Fibroblast of the aortic adventitia (primary cell): Measurements from ENCODE around the gene NUP160. TPM values are rescaled to one million over a fixed set of nuclear protein-coding genes. Genes with fewer than 3 reads are reported as not detected.
"Not testable (repeated sequence)": the region's sequence is repeated elsewhere in the genome, so short reads cannot be mapped to it uniquely, and the experiment has no call there.

Experiments
- DNase-seq: peaks from one replicate; pipeline ENCODE4 v3.0.0-alpha.2; 2010; ENCODE audit warnings: low read depth
- H3K4me3 ChIP-seq: 2 replicates; pipeline ENCODE4 v1.5.1; 2011; ENCODE audit warnings: low read depth, mild to moderate bottlenecking, control low read depth, low read length, moderate library complexity
- total RNA-seq: library from RNA; depleted of rRNA; stranded (reverse); fragments of >200 nt; gene quantifications from 2 replicates; pipeline ENCODE4 v1.2.3, GENCODE V29; 2012; ENCODE audit warnings: low replicate concordance
- TF ChIP-seq, protein P1 (sequence below): IDR thresholded peaks from 2 replicates; pipeline ENCODE4 v1.5.1; 2011; ENCODE audit warnings: mild to moderate bottlenecking, low read length, control low read depth, inconsistent platforms; ENCODE audit not compliant: insufficient read depth

Gene NUP160
- total RNA-seq, 1 donor, result 41.5 TPM

DNA sequence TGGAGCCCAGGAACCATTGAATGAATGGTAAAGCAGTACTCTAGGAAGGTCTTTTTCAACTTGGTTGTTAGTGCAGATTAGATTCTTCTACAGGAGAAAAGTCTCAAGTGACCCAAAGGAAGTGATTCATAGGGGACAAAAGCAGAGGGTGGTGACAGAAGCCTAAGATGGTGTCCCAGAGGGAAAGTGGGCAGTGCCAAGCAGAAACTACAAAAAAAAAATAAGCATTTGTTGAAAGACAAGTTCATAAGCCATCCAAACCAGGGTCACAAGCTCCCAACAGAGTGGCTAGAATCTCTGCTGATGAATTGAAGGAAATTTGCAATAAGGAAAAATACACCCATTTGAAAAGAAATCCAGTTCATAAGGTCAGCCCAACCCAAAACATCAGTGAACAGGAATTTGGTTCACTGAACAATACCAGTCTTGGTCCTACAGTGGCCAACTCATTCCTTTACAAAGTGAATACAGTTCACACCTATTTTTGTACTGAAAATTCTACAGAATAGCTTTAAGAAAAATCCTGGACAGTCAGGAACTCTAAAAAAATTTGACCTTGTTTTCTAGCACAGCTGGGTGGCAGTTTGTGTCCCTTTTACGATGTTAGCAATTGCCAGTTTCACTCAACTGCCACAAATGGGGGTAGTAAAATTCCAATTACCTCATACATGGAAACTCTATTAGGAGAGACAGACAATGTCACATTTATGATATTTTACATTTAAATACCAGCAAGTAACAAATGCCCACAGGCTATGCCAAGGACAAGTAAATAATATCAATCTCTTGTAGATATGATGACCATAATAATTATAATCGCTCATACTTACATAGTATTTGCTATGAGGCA is 21.6 kb upstream of the NUP160 start:
- no peak overlapping the region for H3K4me3 ChIP-seq
- TF ChIP-seq, protein P1, sequence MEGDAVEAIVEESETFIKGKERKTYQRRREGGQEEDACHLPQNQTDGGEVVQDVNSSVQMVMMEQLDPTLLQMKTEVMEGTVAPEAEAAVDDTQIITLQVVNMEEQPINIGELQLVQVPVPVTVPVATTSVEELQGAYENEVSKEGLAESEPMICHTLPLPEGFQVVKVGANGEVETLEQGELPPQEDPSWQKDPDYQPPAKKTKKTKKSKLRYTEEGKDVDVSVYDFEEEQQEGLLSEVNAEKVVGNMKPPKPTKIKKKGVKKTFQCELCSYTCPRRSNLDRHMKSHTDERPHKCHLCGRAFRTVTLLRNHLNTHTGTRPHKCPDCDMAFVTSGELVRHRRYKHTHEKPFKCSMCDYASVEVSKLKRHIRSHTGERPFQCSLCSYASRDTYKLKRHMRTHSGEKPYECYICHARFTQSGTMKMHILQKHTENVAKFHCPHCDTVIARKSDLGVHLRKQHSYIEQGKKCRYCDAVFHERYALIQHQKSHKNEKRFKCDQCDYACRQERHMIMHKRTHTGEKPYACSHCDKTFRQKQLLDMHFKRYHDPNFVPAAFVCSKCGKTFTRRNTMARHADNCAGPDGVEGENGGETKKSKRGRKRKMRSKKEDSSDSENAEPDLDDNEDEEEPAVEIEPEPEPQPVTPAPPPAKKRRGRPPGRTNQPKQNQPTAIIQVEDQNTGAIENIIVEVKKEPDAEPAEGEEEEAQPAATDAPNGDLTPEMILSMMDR, result no peak
- peak; percentile 51 for DNase-seq

DNA sequence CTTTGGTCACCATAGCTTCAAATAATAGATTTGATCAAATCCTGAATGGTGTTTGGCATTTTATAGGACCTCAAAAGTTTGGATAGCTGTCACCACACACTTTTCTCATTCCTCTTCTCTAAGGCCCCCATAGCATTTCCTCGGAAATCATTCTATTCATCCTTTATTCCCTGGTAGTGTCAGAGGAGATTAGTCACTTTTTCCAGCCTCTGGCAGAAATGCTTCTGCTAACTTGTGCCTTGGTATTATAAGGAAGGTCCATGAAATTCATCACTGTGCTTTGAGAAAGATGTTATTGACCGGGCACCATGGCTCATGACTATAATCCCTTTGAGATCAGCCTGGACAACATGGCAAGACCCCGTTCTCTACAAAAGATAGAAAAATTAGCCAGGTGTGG is 19.7 kb upstream of the NUP160 start:
- DNase-seq, result peak; percentile 38
- H3K4me3 ChIP-seq, result no peak overlapping the region
- TF ChIP-seq, protein P1, result no peak

DNA sequence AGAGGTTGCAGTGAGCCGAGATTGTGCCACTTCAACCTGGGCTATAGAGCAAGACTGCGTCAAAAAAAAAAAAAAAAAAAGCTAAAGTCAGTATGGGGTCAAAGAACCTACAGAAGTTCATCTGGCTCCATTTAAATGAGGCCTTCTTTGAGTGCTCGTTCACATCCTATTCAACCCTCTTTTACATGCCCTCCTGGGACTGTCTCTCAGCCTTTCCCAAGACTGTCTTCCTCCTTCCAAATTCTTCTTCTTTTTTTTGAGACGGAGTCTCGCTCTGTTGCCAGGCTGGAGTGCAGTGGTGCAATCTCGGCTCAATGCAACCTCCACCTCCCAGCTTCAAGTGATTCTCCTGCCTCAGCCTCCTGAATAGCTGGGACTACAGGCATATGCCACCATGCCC is 18.7 kb upstream of the NUP160 start:
- not testable (repeated sequence) for H3K4me3 ChIP-seq, DNase-seq

DNA sequence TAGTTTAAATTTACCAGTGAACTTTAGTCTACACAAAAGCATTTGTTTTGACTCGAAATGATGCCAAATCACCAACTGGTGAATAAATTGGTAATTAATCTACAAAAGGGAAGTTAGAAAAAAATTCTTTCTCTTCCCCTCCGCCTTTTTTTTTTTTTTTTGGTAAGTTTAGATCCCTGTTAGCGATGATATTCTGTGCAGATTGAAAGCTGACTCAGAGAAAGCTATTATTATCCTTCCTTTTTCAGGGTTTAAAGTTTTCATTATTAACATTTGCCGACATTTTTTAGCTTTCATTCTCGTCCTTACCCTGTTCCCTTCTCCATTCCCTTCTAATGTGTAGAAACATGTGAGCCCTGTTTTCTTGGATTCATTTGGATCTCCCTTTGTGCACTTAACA is 16.8 kb upstream of the NUP160 start:
- TF ChIP-seq, protein P1, result no peak
- no peak overlapping the region for H3K4me3 ChIP-seq
- no peak for DNase-seq

DNA sequence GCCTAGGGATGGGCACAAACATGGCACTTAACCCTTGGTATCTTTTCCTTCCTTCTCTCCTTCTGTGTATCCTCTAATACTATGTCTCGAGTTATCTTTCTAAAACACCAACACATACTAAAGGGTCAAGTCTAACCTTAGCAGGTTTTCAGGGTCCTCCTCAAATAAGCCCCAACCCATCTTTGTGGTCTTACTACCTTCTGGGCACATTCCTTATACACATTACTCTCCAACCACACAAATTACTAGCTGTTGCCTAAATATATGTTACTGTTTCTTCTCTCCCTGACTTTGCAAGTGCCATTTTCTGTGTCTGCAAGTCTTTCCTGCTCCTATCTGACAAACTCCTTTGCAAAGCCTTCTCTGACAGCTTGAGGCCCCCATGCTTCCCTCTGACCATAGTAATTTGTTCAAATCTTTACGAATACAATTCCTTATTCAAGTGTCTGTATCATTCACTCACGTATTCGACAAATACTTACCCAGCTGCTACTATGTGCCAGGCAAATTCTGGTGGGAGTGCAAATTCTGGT is 15.8 kb upstream of the NUP160 start:
- TF ChIP-seq, protein P1, result no peak
- no peak overlapping the region for H3K4me3 ChIP-seq
- DNase-seq, result no peak

DNA sequence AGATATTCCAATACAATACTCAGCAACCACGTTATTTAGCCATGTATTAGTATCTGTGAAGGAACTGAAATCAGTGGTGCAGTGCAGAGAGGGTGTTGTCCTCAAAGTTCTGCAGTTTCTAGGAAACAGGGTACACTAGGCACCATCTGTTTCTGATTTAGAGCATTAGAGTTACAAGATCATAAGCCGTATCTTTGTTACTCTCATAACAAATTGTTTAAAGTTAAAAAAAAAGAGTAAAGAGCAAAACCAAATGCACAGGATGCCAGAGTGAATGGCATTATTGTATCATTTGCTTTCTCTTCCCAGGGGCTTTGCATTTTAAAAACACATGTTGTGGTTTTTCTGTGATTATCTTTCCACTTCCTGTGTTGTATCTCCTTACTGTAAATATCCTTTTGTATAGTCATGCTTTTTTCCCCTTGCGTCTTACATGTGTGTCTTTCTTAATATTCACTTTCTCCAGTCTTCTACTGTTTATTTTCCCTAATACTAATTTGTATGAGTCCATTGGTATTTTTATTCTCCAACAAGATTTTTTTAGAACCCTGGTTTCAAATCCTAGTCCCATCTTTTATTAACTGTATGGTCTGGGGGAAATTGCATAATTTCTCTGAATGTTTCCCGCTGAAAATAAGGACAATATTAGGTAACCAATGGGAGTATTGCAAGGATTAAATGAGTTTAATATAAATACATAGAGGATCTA is 15.2 kb upstream of the NUP160 start:
- TF ChIP-seq, protein P1, result no peak
- DNase-seq, result peak; percentile 93
- no peak overlapping the region for H3K4me3 ChIP-seq

DNA sequence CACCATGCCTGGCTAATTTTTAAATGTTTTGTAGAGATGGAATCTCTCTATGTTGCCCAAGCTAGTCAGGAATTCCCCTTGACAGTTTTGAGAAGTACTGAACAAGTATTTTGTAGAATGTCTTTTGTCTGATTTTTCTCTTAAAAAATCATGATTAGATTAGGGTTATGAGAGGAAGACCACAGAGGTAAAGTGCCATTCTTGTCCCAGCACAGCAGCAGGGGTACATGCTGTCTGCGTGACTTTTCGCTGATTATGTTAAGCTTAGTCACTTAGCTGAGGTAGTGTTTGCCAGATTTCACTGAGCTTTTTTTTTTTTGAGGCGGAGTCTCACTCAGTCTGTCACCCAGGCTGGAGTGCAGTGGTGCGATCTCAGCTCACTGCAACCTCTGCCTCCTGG is 13.6 kb upstream of the NUP160 start:
- no peak overlapping the region for H3K4me3 ChIP-seq
- peak; percentile 84 for DNase-seq
- TF ChIP-seq, protein P1, result no peak
